Urinary bladder (tissue), 4 donors: Measurements from ENCODE around the gene TBC1D4. TPM values are rescaled to one million over a fixed set of nuclear protein-coding genes. Genes with fewer than 3 reads are reported as not detected.
A peak's percentile ranks its signal among the peaks of the same experiment; 100 is the strongest.
"Not testable (repeated sequence)": the region's sequence is repeated elsewhere in the genome, so short reads cannot be mapped to it uniquely, and the experiment has no call there.

Experiments used
- DNase-seq: peaks from one replicate; pipeline ENCODE4 v3.0.0-alpha.2; 2015; ENCODE audit errors: extremely low spot score
- H3K27ac ChIP-seq: one replicate; pipeline ENCODE4 v1.5.1; 2013; ENCODE audit warnings: low read depth, mild to moderate bottlenecking, moderate library complexity
- H3K36me3 ChIP-seq: one replicate; pipeline ENCODE4 v1.6.1; 2013; ENCODE audit warnings: mild to moderate bottlenecking, moderate library complexity; ENCODE audit not compliant: insufficient read depth
- H3K4me1 ChIP-seq: one replicate; pipeline ENCODE4 v1.6.1; 2013; ENCODE audit warnings: mild to moderate bottlenecking, moderate library complexity; ENCODE audit not compliant: insufficient read depth
- H3K4me3 ChIP-seq: one replicate; pipeline ENCODE4 v1.5.1; 2013; ENCODE audit warnings: low read depth, low read length
- WGBS: extraction: QIAGEN DNeasy Blood & Tissue Kit; methylation state at CpG from one replicate; pipeline ENCODE4 v1.1.7; 2013; 5-methylcytosine and 5-hydroxymethylcytosine counted together
- polyA plus RNA-seq: library from polyadenylated mRNA; stranded (reverse); fragments of 200-250 nt; gene quantifications from one replicate; pipeline ENCODE4 v1.2.3, GENCODE V29; 2013
- total RNA-seq: library from RNA; depleted of rRNA; stranded (reverse); fragments of >200 nt; gene quantifications from one replicate; pipeline ENCODE4 v1.2.3, GENCODE V29; 2014
- donor health status: healthy with polysubstance abuse.
- donor health status: healthy.

Gene TBC1D4
- total and polyA plus RNA-seq, 2 donors: 5.4 to 28.7 TPM

DNA sequence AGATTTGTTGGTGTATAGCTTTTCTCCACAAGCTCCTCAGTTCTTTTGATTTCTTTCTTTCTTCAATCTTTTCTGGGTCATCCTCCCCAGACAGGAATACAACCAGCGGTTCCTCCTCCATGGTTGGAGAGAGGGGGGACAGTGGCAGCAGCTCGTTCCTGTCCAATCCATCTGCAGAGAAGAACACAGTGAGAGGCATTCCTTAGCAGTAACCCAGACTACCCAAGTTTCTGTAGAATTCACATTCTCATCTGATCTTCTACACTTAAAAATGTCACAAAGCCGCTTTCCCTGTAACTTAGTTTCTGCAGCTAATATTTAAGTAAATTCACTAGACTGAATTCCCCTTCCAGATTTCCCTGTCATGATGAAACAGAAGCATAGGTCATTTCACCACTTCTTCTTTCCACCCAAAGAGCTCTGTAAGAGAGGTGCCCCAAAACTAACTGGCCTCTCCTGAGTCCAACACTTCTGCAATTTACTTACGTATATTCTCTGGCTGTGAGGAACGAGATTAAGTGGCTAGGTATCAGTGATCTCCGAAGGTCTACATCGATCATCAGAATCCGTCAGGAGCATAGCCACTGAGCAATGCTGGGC, 171.9 kb downstream of the TBC1D4 start:
- H3K4me3 ChIP-seq: no peak overlapping the region
- 96% methylated on average over 8 of the region's 8 CpGs for WGBS
- H3K4me1 ChIP-seq: no peaks in the 10 kb centered on the region
- DNase-seq: no peak
- no peak overlapping the region for H3K27ac ChIP-seq
- peaks cover 2% of the 10 kb centered on the region for H3K36me3 ChIP-seq

DNA sequence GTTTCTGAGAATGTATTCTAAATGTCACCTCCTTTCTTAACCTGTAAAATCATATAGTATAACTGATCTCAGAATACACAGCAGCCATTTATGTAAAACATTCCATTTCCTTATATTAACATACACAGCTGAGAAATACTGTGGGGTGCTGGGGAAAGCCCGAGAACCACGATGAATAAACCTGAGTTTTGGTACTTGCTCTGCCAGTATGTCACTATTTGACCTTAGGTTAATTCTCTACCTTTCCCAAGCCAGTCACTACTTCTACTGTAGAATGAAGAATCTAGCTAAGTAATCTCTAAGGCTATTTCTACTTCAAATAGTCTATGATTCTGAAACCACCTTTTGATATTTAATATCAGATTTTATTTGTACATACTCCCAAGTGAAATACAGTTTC, 173.7 kb downstream of the TBC1D4 start:
- Histone ChIP-seq H3K4me1 (no peaks in the 10 kb centered on the region), H3K4me3 (no peak overlapping the region), H3K36me3 (peaks cover 2% of the 10 kb centered on the region), H3K27ac (no peak overlapping the region)
- 77% methylated on average over 2 of the region's 2 CpGs for WGBS
- DNase-seq: no peak

GRCh38 chr13:75307370-75307949, 174.5 kb downstream of the TBC1D4 start:
- H3K4me3 ChIP-seq: no peak overlapping the region
- H3K36me3 ChIP-seq: peaks cover 2% of the 10 kb centered on the region
- 36% methylated on average over 6 of the region's 6 CpGs for WGBS
- DNase-seq: no peak
- H3K4me1 ChIP-seq: no peaks in the 10 kb centered on the region
- no peak overlapping the region for H3K27ac ChIP-seq

DNA sequence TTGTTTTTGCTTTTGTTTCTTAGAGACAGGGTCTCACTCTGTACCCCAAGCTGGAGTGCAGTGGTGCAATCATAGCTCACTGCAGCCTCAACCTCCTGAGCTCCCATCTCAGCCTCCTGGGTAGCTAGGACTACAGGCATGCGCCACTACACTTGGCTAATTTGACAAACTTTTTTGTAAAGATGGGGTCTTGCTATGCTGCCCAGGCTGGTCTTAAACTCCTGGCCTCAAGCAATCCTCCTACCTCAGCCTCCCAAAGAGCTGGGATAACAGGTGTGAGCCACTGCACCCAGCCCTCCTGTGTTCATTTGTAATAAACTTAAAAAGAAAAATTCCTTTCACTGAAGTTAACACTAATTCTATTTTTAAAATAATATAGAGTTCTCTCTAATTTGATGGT, 175.0 kb downstream of the TBC1D4 start:
- not testable (repeated sequence) for DNase-seq, H3K4me1 ChIP-seq, H3K36me3 ChIP-seq, H3K4me3 ChIP-seq, H3K27ac ChIP-seq
- WGBS: 97% methylated on average over 1 of the region's 1 CpG

GRCh38 chr13:75305059-75305458, 176.9 kb downstream of the TBC1D4 start:
- no peak overlapping the region for H3K4me3 ChIP-seq
- WGBS: 51% methylated on average over 2 of the region's 2 CpGs
- H3K27ac ChIP-seq: no peak overlapping the region
- no peaks in the 10 kb centered on the region for H3K4me1 ChIP-seq
- DNase-seq: no peak
- H3K36me3 ChIP-seq: no peaks in the 10 kb centered on the region

GRCh38 chr13:75303263-75303662, 178.7 kb downstream of the TBC1D4 start:
- no peaks in the 10 kb centered on the region for H3K4me1 ChIP-seq
- no peaks in the 10 kb centered on the region for H3K36me3 ChIP-seq
- no peak overlapping the region for H3K4me3 ChIP-seq
- no peak overlapping the region for H3K27ac ChIP-seq
- WGBS: 94% methylated on average over 4 of the region's 4 CpGs
- no peak for DNase-seq

- DNase-seq: no peak
- Histone ChIP-seq H3K4me1 (no peaks in the 10 kb centered on the region), H3K27ac (no peak overlapping the region), H3K4me3 (no peak overlapping the region), H3K36me3 (no peaks in the 10 kb centered on the region)
- 47% methylated on average over 10 of the region's 10 CpGs for WGBS
These were observed 179.8 kb downstream of the TBC1D4 start for GRCh38 chr13:75302071-75302698.

DNA sequence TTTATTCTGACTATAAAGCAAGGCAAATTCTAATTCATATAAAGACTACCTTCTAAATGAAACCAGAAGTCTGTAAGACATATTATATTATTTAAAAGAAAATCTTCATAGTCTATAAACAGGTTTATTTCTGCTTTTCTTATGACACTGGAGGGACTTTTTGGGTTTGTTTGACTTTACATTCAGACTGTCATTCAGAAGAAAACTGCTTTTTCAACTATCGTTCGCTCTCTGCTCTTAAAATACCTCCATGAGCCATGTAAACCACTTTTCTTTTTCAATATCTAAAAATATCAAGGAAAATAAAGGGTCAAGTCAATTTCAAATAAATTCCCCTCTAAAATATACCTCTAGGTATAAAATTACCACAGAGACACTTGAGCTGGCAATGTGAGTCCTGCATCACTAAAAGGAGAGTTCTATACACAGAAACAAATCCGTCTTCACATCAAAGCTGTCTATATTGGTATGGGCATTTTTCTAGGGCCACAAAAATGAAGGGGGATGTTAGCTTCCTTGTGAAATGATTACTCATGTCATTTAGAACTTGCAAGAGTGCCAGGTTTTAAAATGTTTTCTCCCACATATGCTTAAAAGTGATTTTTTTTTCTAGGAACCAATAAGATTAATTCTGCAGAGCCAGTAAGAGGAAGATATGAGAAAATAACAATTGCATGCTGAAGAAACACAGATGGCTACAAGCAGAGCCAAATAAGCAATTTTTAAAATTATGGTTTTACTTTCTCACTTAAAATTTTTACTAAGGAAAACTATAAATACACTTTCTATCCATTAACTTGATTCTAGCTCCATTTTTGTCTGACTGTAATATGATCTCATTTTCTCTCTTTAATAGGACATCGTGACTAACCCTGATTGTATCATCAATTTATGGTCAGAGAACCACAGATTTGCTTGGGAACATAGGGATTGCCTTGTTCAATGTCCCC, 181.8 kb downstream of the TBC1D4 start:
- H3K27ac ChIP-seq: no peak overlapping the region
- DNase-seq: peak; percentile 46
- 73% methylated on average over 4 of the region's 4 CpGs for WGBS

DNA sequence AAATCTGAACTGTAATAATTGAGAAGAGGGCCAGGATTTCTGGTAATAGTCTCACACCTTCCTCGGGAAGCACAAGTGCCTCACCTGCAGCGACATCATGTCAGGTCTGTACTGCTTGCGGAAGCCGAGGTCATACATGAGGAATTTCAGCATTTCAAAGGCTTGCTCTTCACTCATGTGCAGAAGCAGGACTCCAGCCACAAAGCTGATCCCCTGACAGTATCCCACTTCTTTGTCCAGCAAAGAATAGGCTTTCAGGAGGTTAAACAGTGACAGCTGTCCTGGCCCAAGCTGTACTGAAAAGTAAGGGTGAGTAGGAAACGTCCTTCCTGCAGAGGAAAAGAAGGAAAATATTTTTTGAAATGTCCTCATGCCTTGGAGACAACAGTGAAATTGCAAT, 182.7 kb downstream of the TBC1D4 start:
- WGBS: 86% methylated on average over 5 of the region's 5 CpGs
- DNase-seq: no peak
- no peaks in the 10 kb centered on the region for H3K36me3 ChIP-seq
- H3K4me3 ChIP-seq: no peak overlapping the region
- no peaks in the 10 kb centered on the region for H3K4me1 ChIP-seq
- no peak overlapping the region for H3K27ac ChIP-seq

More for the DNA sequence above, 181.8 kb downstream of the TBC1D4 start:
- Histone ChIP-seq H3K4me1 (no peaks in the 10 kb centered on the region), H3K36me3 (no peaks in the 10 kb centered on the region), H3K4me3 (no peak overlapping the region)

- no peak for DNase-seq
- H3K36me3 ChIP-seq: no peaks in the 10 kb centered on the region
These were observed 185.3 kb downstream of the TBC1D4 start for GRCh38 chr13:75296641-75297040.

GRCh38 chr13:75295201-75295600, 186.8 kb downstream of the TBC1D4 start:
- Histone ChIP-seq H3K27ac (no peak overlapping the region), H3K36me3 (no peaks in the 10 kb centered on the region), H3K4me3 (no peak overlapping the region), H3K4me1 (no peaks in the 10 kb centered on the region)
- WGBS: 39% methylated on average over 3 of the region's 3 CpGs
- no peak for DNase-seq

More at GRCh38 chr13:75296641-75297040, 185.3 kb downstream of the TBC1D4 start:
- WGBS: 37% methylated on average over 1 of the region's 1 CpG
- H3K4me1 ChIP-seq: no peaks in the 10 kb centered on the region
- H3K27ac ChIP-seq: no peak overlapping the region
- H3K4me3 ChIP-seq: no peak overlapping the region

- no peaks in the 10 kb centered on the region for H3K4me1 ChIP-seq
- no peaks in the 10 kb centered on the region for H3K36me3 ChIP-seq
- H3K4me3 ChIP-seq: no peak overlapping the region
- H3K27ac ChIP-seq: no peak overlapping the region
- no peak for DNase-seq
These were observed 187.9 kb downstream of the TBC1D4 start for GRCh38 chr13:75294110-75294509.

GRCh38 chr13:75285310-75285709, 196.7 kb downstream of the TBC1D4 start:
- 93% methylated on average over 1 of the region's 1 CpG for WGBS
- H3K36me3 ChIP-seq: peaks cover 1% of the 10 kb centered on the region

More at GRCh38 chr13:75285310-75285709, 196.7 kb downstream of the TBC1D4 start:
- Histone ChIP-seq H3K4me1 (no peaks in the 10 kb centered on the region), H3K27ac (no peak overlapping the region), H3K4me3 (no peak overlapping the region)
- no peak for DNase-seq
